ENCODE data around the gene MAD1L1.

MAD1L1 gene

GRCh38 chr7:2010101-2010500, 222.6 kb downstream of the MAD1L1 start:
- Histone ChIP-seq H3K27me3 (ENCODE audit: control insufficient read depth, low read length) (no peaks in the 10 kb centered on the region), H3K79me2 (ENCODE audit: control insufficient read depth, low read length) (no peaks in the 10 kb centered on the region), H3K36me3 (ENCODE audit: control insufficient read depth, low read length) (peaks cover 10% of the 10 kb centered on the region; the same call in 1 of the 2 replicates), H3F3A (ENCODE audit: control insufficient read depth, insufficient read depth) (no peaks in the 10 kb centered on the region), H3K4me3 (ENCODE audit: low read length) (no peak overlapping the region), H3K4me2 (ENCODE audit: low read length) (no peak overlapping the region), H3K9me2 (replicated peaks; ENCODE audit: control insufficient read depth, low read length) (no peaks in the 10 kb centered on the region), H3K9me3 (ENCODE audit: control insufficient read depth, insufficient read depth, low read length) (no peaks in the 10 kb centered on the region), H4K20me1 (ENCODE audit: control insufficient read depth, insufficient read depth, low read depth, low read length) (no peaks in the 10 kb centered on the region), H3K27ac (ENCODE audit: low read depth, low read length) (no peak overlapping the region), H3K4me1 (ENCODE audit: control insufficient read depth, low read length) (peaks cover 19% of the 10 kb centered on the region)
- no peak for TF ChIP-seq CTCF (IDR thresholded peaks at IDR 0.05; ENCODE audit: low read depth, low read length, poor library complexity, severe bottlenecking)
- TF ChIP-seq EZH2phosphoT487 (IDR thresholded peaks at IDR 0.05; ENCODE audit: borderline replicate concordance, low read length), result no peak

- H3K36me3 ChIP-seq (ENCODE audit: control insufficient read depth, low read length), result peaks cover 13% of the 10 kb centered on the region
- TF ChIP-seq EZH2phosphoT487 (IDR thresholded peaks at IDR 0.05; ENCODE audit: borderline replicate concordance, low read length) (no peak), CTCF (IDR thresholded peaks at IDR 0.05; ENCODE audit: low read depth, low read length, poor library complexity, severe bottlenecking) (no peak)
- no peak overlapping the region for H3K4me2 ChIP-seq (ENCODE audit: low read length)
- H3K27me3 ChIP-seq (ENCODE audit: control insufficient read depth, low read length), result no peaks in the 10 kb centered on the region
- no peak overlapping the region for H3K4me3 ChIP-seq (ENCODE audit: low read length)
- H4K20me1 ChIP-seq (ENCODE audit: control insufficient read depth, insufficient read depth, low read depth, low read length), result no peaks in the 10 kb centered on the region
- peaks cover 25% of the 10 kb centered on the region for H3K4me1 ChIP-seq (ENCODE audit: control insufficient read depth, low read length)
- H3F3A ChIP-seq (ENCODE audit: control insufficient read depth, insufficient read depth), result no peaks in the 10 kb centered on the region
- no peaks in the 10 kb centered on the region for H3K9me2 ChIP-seq (replicated peaks; ENCODE audit: control insufficient read depth, low read length)
- H3K79me2 ChIP-seq (ENCODE audit: control insufficient read depth, low read length), result no peaks in the 10 kb centered on the region
- no peaks in the 10 kb centered on the region for H3K9me3 ChIP-seq (ENCODE audit: control insufficient read depth, insufficient read depth, low read length)
- no peak overlapping the region for H3K27ac ChIP-seq (ENCODE audit: low read depth, low read length)
Measured at GRCh38 chr7:2009541-2010001, 223.2 kb downstream of the MAD1L1 start.

GRCh38 chr7:2008936-2009540, 223.7 kb downstream of the MAD1L1 start:
- Histone ChIP-seq H3K9me2 (replicated peaks; ENCODE audit: control insufficient read depth, low read length) (no peaks in the 10 kb centered on the region), H3K4me2 (ENCODE audit: low read length) (no peak overlapping the region), H3K27ac (ENCODE audit: low read depth, low read length) (no peak overlapping the region), H3K4me1 (ENCODE audit: control insufficient read depth, low read length) (peaks cover 26% of the 10 kb centered on the region), H3K4me3 (ENCODE audit: low read length) (no peak overlapping the region), H3K9me3 (ENCODE audit: control insufficient read depth, insufficient read depth, low read length) (no peaks in the 10 kb centered on the region), H3F3A (ENCODE audit: control insufficient read depth, insufficient read depth) (no peaks in the 10 kb centered on the region), H3K79me2 (ENCODE audit: control insufficient read depth, low read length) (no peaks in the 10 kb centered on the region), H4K20me1 (ENCODE audit: control insufficient read depth, insufficient read depth, low read depth, low read length) (no peaks in the 10 kb centered on the region), H3K36me3 (ENCODE audit: control insufficient read depth, low read length) (peaks cover 14% of the 10 kb centered on the region), H3K27me3 (ENCODE audit: control insufficient read depth, low read length) (no peaks in the 10 kb centered on the region)
- TF ChIP-seq EZH2phosphoT487 (IDR thresholded peaks at IDR 0.05; ENCODE audit: borderline replicate concordance, low read length) (no peak), CTCF (IDR thresholded peaks at IDR 0.05; ENCODE audit: low read depth, low read length, poor library complexity, severe bottlenecking) (no peak)
